ENCODE data around the gene ALPI. TPM values are rescaled to one million over a fixed set of nuclear protein-coding genes. Genes with fewer than 3 reads are reported as not detected.

The ALPI gene
- total RNA-seq, 1 experiment from 2014 or later: not detected

DNA sequence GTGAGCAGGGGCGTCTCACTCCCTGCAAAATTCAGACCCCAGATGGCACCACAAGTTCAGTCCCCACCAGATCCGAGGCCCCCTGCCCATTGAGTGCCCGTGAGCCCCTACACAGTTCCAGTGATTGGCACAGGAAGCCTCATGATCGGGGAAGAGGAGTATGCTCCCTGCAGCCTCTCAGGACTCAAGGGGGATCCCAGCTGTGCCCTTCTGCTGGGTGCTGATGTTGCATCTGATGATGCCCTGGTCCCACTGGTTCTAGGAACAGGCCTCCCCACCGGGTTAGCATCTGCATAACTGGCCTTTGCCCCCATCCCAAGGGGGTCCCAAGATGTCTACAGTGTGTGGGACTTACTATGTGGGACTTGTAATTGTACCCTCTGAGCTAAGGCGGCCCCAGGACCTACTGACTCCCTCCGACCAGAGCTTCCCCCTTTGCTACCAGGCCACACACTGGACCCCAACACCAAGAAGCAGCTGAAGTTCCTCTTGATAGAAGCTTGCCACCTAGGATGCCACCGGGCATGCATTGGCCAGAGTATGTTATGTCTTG lies 40.7 kb upstream of the ALPI start:
- Histone ChIP-seq H3K4me2 (no peak overlapping the region), H4K20me1 (ENCODE audit: insufficient read depth) (no peaks in the 10 kb centered on the region), H3K9me2 (ENCODE audit: insufficient read depth) (no peaks in the 10 kb centered on the region), H3F3A (ENCODE audit: insufficient read depth, low read depth) (no peaks in the 10 kb centered on the region; the same call in 1 of the 2 replicates), H3K9me3 (ENCODE audit: insufficient read depth, low read depth) (no peaks in the 10 kb centered on the region), H3K4me1 (replicated peaks; ENCODE audit: insufficient read depth) (no peaks in the 10 kb centered on the region), H2AFZ (no peak overlapping the region), H3K27ac (no peak overlapping the region), H3K27me3 (ENCODE audit: insufficient read depth, low read depth) (no peaks in the 10 kb centered on the region), H3K79me2 (ENCODE audit: low read depth) (no peaks in the 10 kb centered on the region), H3K36me3 (ENCODE audit: low read depth) (no peaks in the 10 kb centered on the region), H3K4me3 (no peak overlapping the region)
- intact Hi-C loops (cut with micrococcal nuclease; ENCODE audit: unreplicated experiment): no loop called here
- ChIA-PET POLR2A (ENCODE audit: unreplicated experiment) (no interaction called here), CTCF (no interaction called here)
- no peak for TF ChIP-seq EZH2 (IDR thresholded peaks at IDR 0.05; ENCODE audit: low read depth)
- no peak for TF ChIP-seq CTCF (conservative IDR thresholded peaks at IDR 0.05)
- DNase-seq: no peak
- no TSS peak for BruUV-seq (replicated peaks)

DNA sequence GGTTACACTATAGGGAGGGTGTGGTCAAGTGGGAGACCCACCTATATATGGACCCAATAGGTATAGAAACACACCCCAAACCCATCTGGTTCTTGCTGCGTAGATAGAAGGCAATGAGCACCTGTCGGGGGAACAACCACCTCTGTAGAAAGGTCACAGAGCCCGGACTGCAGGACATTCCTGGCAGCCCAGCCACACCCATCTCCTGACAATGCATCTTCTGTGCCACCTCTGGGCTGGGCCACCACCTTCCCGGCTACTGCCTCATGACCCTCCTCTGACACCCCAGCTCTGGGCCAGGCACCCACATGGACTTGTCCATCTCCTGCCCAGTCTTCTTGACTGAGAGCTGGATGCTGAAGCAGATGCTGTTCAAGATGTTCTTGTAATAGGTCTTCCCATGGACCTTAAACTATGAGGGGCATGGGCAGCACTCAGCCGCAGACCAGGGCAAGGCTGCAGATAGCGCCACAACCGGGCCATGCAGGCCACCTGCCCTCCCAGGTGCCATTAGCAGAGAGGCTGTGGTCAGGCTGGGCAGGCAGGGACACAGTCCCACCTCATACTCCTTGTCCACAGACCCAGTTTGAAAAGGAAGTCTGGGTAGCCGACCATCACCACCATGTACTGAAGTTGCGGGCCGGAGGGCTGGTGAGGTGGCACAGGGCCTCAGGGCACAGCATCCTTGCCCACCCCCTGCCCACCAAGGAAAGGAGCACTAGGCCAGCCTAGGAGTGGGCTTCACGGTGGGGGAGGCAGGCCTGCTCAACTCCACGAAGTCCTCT lies 40.0 kb upstream of the ALPI start:
- Histone ChIP-seq H3F3A (ENCODE audit: insufficient read depth, low read depth) (no peaks in the 10 kb centered on the region; the same call in 1 of the 2 replicates), H3K9me3 (ENCODE audit: insufficient read depth, low read depth) (no peaks in the 10 kb centered on the region), H4K20me1 (ENCODE audit: insufficient read depth) (no peaks in the 10 kb centered on the region), H3K4me3 (no peak overlapping the region), H3K27me3 (ENCODE audit: insufficient read depth, low read depth) (no peaks in the 10 kb centered on the region), H3K4me1 (replicated peaks; ENCODE audit: insufficient read depth) (no peaks in the 10 kb centered on the region), H2AFZ (no peak overlapping the region), H3K4me2 (no peak overlapping the region), H3K27ac (no peak overlapping the region), H3K9me2 (ENCODE audit: insufficient read depth) (no peaks in the 10 kb centered on the region), H3K36me3 (ENCODE audit: low read depth) (no peaks in the 10 kb centered on the region), H3K79me2 (ENCODE audit: low read depth) (no peaks in the 10 kb centered on the region)
- ChIA-PET POLR2A (ENCODE audit: unreplicated experiment) (no interaction called here), CTCF (no interaction called here)
- intact Hi-C loops (cut with micrococcal nuclease; ENCODE audit: unreplicated experiment): no loop called here
- TF ChIP-seq EZH2 (IDR thresholded peaks at IDR 0.05; ENCODE audit: low read depth): no peak
- no peak for TF ChIP-seq CTCF (conservative IDR thresholded peaks at IDR 0.05)
- BruUV-seq (replicated peaks): no TSS peak
- DNase-seq: peak in 1 of 2 experiments; percentile 38

- Histone ChIP-seq H3K4me2 (no peak overlapping the region), H3F3A (ENCODE audit: insufficient read depth, low read depth) (peaks cover 4% of the 10 kb centered on the region; the same call in 1 of the 2 replicates)
- intact Hi-C loops (cut with micrococcal nuclease; ENCODE audit: unreplicated experiment): no loop called here
These were observed 39.2 kb upstream of the ALPI start for GRCh38 chr2:232416521-232417470.

More at GRCh38 chr2:232416521-232417470, 39.2 kb upstream of the ALPI start:
- Histone ChIP-seq H3K9me3 (ENCODE audit: insufficient read depth, low read depth) (no peaks in the 10 kb centered on the region), H3K36me3 (ENCODE audit: low read depth) (no peaks in the 10 kb centered on the region), H3K4me1 (replicated peaks; ENCODE audit: insufficient read depth) (peaks cover 5% of the 10 kb centered on the region; the same call in 1 of the 2 replicates), H3K4me3 (no peak overlapping the region), H3K27ac (no peak overlapping the region), H4K20me1 (ENCODE audit: insufficient read depth) (no peaks in the 10 kb centered on the region), H3K79me2 (ENCODE audit: low read depth) (no peaks in the 10 kb centered on the region), H3K9me2 (ENCODE audit: insufficient read depth) (no peaks in the 10 kb centered on the region), H2AFZ (no peak overlapping the region), H3K27me3 (ENCODE audit: insufficient read depth, low read depth) (no peaks in the 10 kb centered on the region)
- ChIA-PET CTCF (interaction anchor here (0.8 kb wide), 1 partner anchor 48 kb away, joined by 3 read pairs; no protein-coding TSS in a partner anchor), POLR2A (ENCODE audit: unreplicated experiment) (interaction anchor here (0.7 to 1.1 kb wide), 2 partner anchors 31 to 38 kb away, joined by 5 to 8 read pairs; partner anchors contain the start of gene ALPP)
- no TSS peak for BruUV-seq (replicated peaks)
- no peak for DNase-seq
- no peak for TF ChIP-seq EZH2 (IDR thresholded peaks at IDR 0.05; ENCODE audit: low read depth)
- no peak for TF ChIP-seq CTCF (conservative IDR thresholded peaks at IDR 0.05)

Data from PC-9 (cell line).